ENCODE measurements around the gene CEP72.
"Not testable (repeated sequence)": the region's sequence is repeated elsewhere in the genome, so short reads cannot be mapped to it uniquely, and the experiment has no call there.

The CEP72 gene

GRCh38 chr5:696753-697702 lies 84.9 kb downstream of the CEP72 start:
- not testable (repeated sequence) for H3K4me3 Mint-ChIP-seq, H3K4me1 Mint-ChIP-seq

More at GRCh38 chr5:696753-697702, 84.9 kb downstream of the CEP72 start:
- not testable (repeated sequence) for ATAC-seq; H3K27me3 Mint-ChIP-seq; DNase-seq; H3K27ac Mint-ChIP-seq; H3K9me3 Mint-ChIP-seq; H3K36me3 Mint-ChIP-seq (ENCODE audit: low read depth)
